Adipose tissue (tissue), 3 donors: Measurements from ENCODE around the gene RPS21. TPM values are rescaled to one million over a fixed set of nuclear protein-coding genes. Genes with fewer than 3 reads are reported as not detected.
"Not testable (repeated sequence)": the region's sequence is repeated elsewhere in the genome, so short reads cannot be mapped to it uniquely, and the experiment has no call there.

Experiments used
- H3K27ac ChIP-seq: one replicate; pipeline ENCODE4 v1.5.1; 2013; ENCODE audit warnings: low read depth, low read length
- WGBS, 3 donors: extraction: QIAGEN DNeasy Blood & Tissue Kit; methylation state at CpG; one replicate each; pipeline ENCODE4 v1.1.7; 2013; 5-methylcytosine and 5-hydroxymethylcytosine counted together
- polyA plus RNA-seq, 3 donors: library from polyadenylated mRNA; stranded (reverse); fragments of 200-250 nt; gene quantifications; one replicate each; pipeline ENCODE4 v1.2.3, GENCODE V29; 2013
- donor health status: healthy with polysubstance abuse.
- donor health status: Bipolar disorder and iron deficiency.
- donor health status: healthy.

Gene RPS21
- polyA plus RNA-seq, 3 donors: 3,685 to 4,426 (median 4,284) TPM

GRCh38 chr20:62413896-62414481 lies 27.1 kb downstream of the RPS21 start:
- H3K27ac ChIP-seq: no peak overlapping the region
- WGBS, 3 donors: 79 to 90% (median 81%) methylated on average over 17 to 22 of the region's 22 CpGs

- no peak overlapping the region for H3K27ac ChIP-seq
- 74 to 91% (median 76%) methylated on average over 24 of the region's 24 CpGs for WGBS, 3 donors
Observed at GRCh38 chr20:62415354-62416111, 28.6 kb downstream of the RPS21 start.

- 80 to 89% (median 81%) methylated on average over 40 to 43 of the region's 43 CpGs for WGBS, 3 donors
- H3K27ac ChIP-seq: no peak overlapping the region
Observed at GRCh38 chr20:62416651-62417637, 30.0 kb downstream of the RPS21 start.

GRCh38 chr20:62417981-62418708 lies 31.2 kb downstream of the RPS21 start:
- WGBS, 3 donors: 74 to 87% (median 76%) methylated on average over 23 to 25 of the region's 25 CpGs
- no peak overlapping the region for H3K27ac ChIP-seq

- no peak overlapping the region for H3K27ac ChIP-seq
- 80 to 85% (median 80%) methylated on average over 18 to 19 of the region's 19 CpGs for WGBS, 3 donors
Observed at GRCh38 chr20:62418709-62419487, 32.0 kb downstream of the RPS21 start.

- 67 to 78% (median 70%) methylated on average over 9 of the region's 9 CpGs for WGBS, 3 donors
- no peak overlapping the region for H3K27ac ChIP-seq
Observed at GRCh38 chr20:62419759-62420158, 32.9 kb downstream of the RPS21 start.

GRCh38 chr20:62420846-62421715 lies 34.2 kb downstream of the RPS21 start:
- no peak overlapping the region for H3K27ac ChIP-seq
- WGBS, 3 donors: 84 to 89% (median 86%) methylated on average over 24 of the region's 24 CpGs

DNA sequence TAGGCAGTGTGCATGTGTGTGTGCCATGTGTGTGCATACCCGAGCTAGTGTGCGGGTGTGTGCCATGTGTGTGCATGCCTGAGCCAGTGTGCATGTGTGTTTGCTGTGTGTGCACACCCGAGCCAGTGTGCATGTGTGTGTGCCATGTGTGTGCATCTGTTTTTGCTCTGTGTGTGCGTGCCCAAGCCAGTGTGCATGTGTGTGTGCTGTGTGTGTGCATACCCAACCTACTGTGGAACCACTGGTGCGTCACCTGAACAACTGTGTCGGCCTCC lies 34.8 kb downstream of the RPS21 start:
- H3K27ac ChIP-seq: no peak overlapping the region
- 89 to 91% (median 89%) methylated on average over 6 of the region's 6 CpGs for WGBS, 3 donors

DNA sequence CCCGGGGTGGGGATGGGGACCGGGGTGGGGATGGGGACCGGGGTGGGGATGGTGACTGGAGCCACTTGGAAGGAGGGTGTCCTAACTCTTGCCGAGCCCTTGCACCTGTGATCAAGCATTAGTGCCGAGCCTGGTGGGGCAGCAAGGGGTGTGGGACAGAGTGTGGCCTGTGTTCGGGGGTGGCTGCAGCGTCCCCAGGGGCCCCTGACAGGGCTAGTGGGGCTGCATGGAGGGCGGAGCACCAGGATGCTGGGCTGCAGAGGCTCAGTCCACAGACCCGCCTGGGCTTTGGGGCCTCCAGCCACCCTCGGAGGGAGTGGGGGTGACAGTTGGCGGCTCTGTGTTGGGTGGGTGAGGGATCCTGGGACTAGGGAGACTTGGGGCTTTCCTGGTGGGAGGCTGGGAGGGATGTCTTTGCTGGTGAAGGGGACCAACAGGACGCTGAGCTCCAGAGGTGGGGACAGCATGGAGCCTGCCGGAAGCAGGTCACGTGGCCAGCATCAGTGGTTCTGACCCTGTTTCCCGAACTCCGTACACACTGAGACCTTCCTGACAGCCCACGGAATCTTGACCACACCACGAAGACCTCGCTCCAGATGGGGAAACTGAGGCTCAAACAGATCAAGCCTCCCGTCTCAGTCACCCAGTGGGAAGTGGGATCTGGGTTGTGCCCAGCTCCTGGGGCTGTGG lies 35.9 kb downstream of the RPS21 start:
- 78 to 92% (median 84%) methylated on average over 19 to 20 of the region's 20 CpGs for WGBS, 3 donors

GRCh38 chr20:62423326-62423706 lies 36.4 kb downstream of the RPS21 start:
- WGBS, 3 donors: 30 to 85% (median 46%) methylated on average over 10 of the region's 10 CpGs
- no peak overlapping the region for H3K27ac ChIP-seq

More for the DNA sequence above, 35.9 kb downstream of the RPS21 start:
- no peak overlapping the region for H3K27ac ChIP-seq

GRCh38 chr20:62424249-62425107 lies 37.6 kb downstream of the RPS21 start:
- H3K27ac ChIP-seq: no peak overlapping the region
- WGBS, 3 donors: 63 to 78% (median 65%) methylated on average over 22 to 23 of the region's 23 CpGs

DNA sequence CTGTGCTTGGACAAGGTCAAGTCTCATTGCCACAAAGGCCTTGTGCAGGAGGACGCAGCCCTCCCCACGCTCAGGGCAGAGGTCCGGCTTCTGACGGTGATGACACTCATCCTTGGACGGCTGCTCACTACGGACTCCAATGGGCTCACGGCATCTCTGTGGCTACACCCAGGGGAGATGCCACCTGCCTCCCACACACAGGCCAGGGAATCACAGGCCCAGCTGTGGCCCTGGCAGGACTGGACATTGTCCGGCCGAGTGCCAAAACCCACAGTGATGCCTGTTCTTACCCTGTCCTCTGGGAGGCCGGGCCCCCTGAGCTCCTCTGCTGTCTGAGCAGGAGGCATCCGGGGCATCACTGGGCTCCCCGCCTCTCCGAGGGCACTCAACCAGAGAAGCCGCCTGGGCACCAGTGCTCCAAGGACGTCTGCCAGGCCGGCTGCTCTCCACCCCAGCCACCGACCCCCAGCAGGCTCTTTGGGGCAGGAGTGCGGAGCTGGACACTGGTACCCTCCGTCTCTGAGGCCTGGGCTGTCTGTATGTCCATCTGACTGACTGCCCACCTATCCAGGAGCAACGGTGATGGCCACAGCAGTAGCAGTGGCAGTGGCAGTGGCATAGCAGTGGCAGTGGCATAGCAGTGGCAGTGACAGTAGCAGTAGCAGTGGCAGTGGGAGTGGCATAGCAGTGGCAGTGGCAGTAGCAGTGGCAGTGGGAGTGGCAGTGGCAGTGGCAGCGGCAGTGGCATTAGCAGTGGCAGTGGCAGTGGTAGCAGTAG lies 38.6 kb downstream of the RPS21 start:
- no peak overlapping the region for H3K27ac ChIP-seq
- 86 to 89% (median 87%) methylated on average over 21 of the region's 21 CpGs for WGBS, 3 donors

DNA sequence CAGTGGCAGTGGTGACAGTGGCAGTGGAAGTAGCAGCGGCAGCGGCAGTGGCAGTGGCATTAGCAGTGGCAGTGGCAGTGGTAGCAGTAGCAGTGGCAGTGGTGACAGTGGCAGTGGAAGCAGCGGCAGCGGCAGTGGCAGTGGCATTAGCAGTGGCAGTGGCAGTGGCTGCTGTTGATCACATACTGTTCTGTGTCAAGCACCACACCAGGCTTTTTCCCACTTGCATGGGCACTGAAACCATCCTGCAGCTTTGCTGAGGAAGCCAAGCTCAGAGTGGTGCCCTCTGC lies 39.1 kb downstream of the RPS21 start:
- WGBS, 3 donors: 98 to 100% (median 100%) methylated on average over 3 to 4 of the region's 4 CpGs
- not testable (repeated sequence) for H3K27ac ChIP-seq

DNA sequence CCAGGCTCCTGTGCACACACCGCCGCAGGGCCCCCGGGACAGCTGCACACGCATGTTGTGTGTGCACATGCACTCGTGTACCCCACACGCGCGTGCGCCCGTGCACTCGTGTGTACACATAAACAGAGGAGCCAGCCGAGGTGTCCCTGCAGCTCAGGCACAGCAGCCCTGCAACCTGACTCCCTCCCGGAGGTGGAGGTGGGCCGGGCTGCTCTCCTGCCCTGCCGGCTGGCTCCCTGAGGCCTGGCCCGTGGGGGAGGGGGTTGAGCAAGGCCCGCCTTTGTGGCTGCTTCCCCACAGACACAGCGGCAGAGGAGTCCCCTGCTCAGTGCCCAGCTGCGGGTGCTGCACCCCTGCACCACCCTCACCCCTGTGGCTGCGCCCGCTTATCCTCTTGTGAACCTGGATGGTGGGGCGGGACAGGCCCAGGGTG lies 39.8 kb downstream of the RPS21 start:
- WGBS, 3 donors: 28 to 70% (median 59%) methylated on average over 22 of the region's 22 CpGs
- no peak overlapping the region for H3K27ac ChIP-seq
